ENCODE data around the gene RFC2.

Gene RFC2

DNA sequence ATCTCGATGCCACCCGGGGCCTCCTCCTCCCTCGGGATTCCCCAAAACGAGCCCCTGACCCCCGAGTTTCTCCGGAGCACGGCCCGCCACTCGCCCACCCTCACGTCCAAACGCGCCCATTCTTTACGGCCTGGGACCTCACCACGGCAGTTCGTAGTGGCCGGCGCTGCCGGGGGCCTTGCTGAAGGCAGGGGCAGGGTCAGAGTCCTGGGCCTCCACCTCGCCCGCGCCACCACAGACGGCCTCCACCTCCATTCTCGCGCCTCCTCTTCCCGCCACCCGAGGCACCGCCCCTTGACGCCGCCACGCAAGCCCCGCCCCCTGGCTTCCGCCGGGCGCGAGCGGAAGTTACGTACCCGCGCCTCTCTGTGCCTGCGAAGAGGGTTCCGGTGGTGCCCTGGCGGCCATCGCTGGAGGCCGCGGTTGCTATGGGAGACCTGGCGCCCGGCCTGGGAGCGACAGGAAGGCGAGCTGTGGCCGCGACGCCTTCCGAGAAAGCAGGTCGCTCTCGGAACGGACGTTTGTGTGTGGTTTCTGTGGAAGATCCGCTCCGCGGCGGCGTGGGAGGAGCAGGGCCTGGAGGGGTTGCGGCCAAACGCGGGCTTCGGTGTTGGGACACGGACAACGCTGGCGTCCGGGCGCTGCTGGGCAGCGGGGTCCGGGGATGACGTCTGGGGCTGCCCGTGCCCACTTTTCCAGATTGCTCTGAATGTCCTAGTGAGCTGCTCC is at the start of gene RFC2:
Gene RFC2 (minus strand): TSS at position 271 of the 729 bp plus-strand sequence. CDS start 16 bp downstream, at position 255.
- TF ChIP-seq MYC (IDR thresholded peaks at IDR 0.05; ENCODE audit: low read depth, low read length), result peak; percentile 83
- TF ChIP-seq CTCF (IDR thresholded peaks at IDR 0.05; ENCODE audit: low read depth, low read length), result no peak
- TF ChIP-seq, protein P1, sequence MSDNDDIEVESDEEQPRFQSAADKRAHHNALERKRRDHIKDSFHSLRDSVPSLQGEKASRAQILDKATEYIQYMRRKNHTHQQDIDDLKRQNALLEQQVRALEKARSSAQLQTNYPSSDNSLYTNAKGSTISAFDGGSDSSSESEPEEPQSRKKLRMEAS (IDR thresholded peaks at IDR 0.05; ENCODE audit: low read depth, low read length), result peak; percentile 82
- TF ChIP-seq POLR2A (IDR thresholded peaks at IDR 0.05; ENCODE audit: extremely low read depth, insufficient read length), result peak; percentile 90
- peak; percentile 100 for DNase-seq (ENCODE audit: low read depth)
- peak within 1 kb of the TSS; percentile 94 for H3K4me3 ChIP-seq (ENCODE audit: low read depth, low read length)

- TF ChIP-seq MYC (IDR thresholded peaks at IDR 0.05; ENCODE audit: low read depth, low read length) (no peak), POLR2A (IDR thresholded peaks at IDR 0.05; ENCODE audit: extremely low read depth, insufficient read length) (no peak), CTCF (IDR thresholded peaks at IDR 0.05; ENCODE audit: low read depth, low read length) (no peak)
- TF ChIP-seq, protein P1 (IDR thresholded peaks at IDR 0.05; ENCODE audit: low read depth, low read length), result no peak
- H3K4me3 ChIP-seq (ENCODE audit: low read depth, low read length), result no peak overlapping the region
- DNase-seq (ENCODE audit: low read depth), result no peak
Measured at GRCh38 chr7:74302745-74303221, 48.6 kb upstream of the RFC2 start.

- no peak for DNase-seq (ENCODE audit: low read depth)
- no peak for TF ChIP-seq MYC (IDR thresholded peaks at IDR 0.05; ENCODE audit: low read depth, low read length)
- TF ChIP-seq, protein P1 (IDR thresholded peaks at IDR 0.05; ENCODE audit: low read depth, low read length), result no peak
- no peak for TF ChIP-seq POLR2A (IDR thresholded peaks at IDR 0.05; ENCODE audit: extremely low read depth, insufficient read length)
- no peak for TF ChIP-seq CTCF (IDR thresholded peaks at IDR 0.05; ENCODE audit: low read depth, low read length)
- no peak overlapping the region for H3K4me3 ChIP-seq (ENCODE audit: low read depth, low read length)
Measured at GRCh38 chr7:74300926-74301325, 46.7 kb upstream of the RFC2 start.

GRCh38 chr7:74299401-74299800 is 45.2 kb upstream of the RFC2 start:
- DNase-seq (ENCODE audit: low read depth), result peak; percentile 60
- H3K4me3 ChIP-seq (ENCODE audit: low read depth, low read length), result no peak overlapping the region
- no peak for TF ChIP-seq MYC (IDR thresholded peaks at IDR 0.05; ENCODE audit: low read depth, low read length)
- TF ChIP-seq POLR2A (IDR thresholded peaks at IDR 0.05; ENCODE audit: extremely low read depth, insufficient read length), result no peak
- TF ChIP-seq, protein P1 (IDR thresholded peaks at IDR 0.05; ENCODE audit: low read depth, low read length), result no peak
- TF ChIP-seq CTCF (IDR thresholded peaks at IDR 0.05; ENCODE audit: low read depth, low read length), result no peak

GRCh38 chr7:74297516-74298233 is 43.5 kb upstream of the RFC2 start:
- no peak for TF ChIP-seq MYC (IDR thresholded peaks at IDR 0.05; ENCODE audit: low read depth, low read length)
- TF ChIP-seq POLR2A (IDR thresholded peaks at IDR 0.05; ENCODE audit: extremely low read depth, insufficient read length), result no peak
- TF ChIP-seq, protein P1 (IDR thresholded peaks at IDR 0.05; ENCODE audit: low read depth, low read length), result no peak
- no peak for TF ChIP-seq CTCF (IDR thresholded peaks at IDR 0.05; ENCODE audit: low read depth, low read length)
- DNase-seq (ENCODE audit: low read depth), result no peak
- H3K4me3 ChIP-seq (ENCODE audit: low read depth, low read length), result no peak overlapping the region

Measured in NB4 (cell line).